Adrenal gland (tissue), 5 donors: ENCODE data around the gene HS2ST1.

ENCODE experiments used
- CTCF ChIP-seq, 6 experiments: fragments of 450-650 bp in 4 of 6; fragments of 200-600 bp in 2 of 6; sonication (generic) in 1 of 6; IDR thresholded peaks; 1 replicate in 5 of 6; 2 replicates in 1 of 6; pipeline versions ENCODE4 v1.5.1 to v1.8.0; 2016 to 2021; ENCODE audit warnings: antibody characterized with exemption in 6 of 6, mild to moderate bottlenecking in 2 of 6, moderate library complexity in 1 of 6
- POLR2A ChIP-seq, 2 donors: fragments of 450-650 bp; IDR thresholded peaks; one replicate each; pipeline ENCODE4 v1.6.1; 2017; ENCODE audit warnings: antibody characterized with exemption in 2 of 2, mild to moderate bottlenecking in 2 of 2, moderate library complexity in 1 of 2
- donor health status: DM: no; HTN: no; CAD: no.

GRCh38 chr1:87028576-87028975 is 114.1 kb downstream of the HS2ST1 start:
- TF ChIP-seq CTCF (IDR thresholded peaks at IDR 0.05), result no peak
- TF ChIP-seq POLR2A (IDR thresholded peaks at IDR 0.05), result no peak
